K562 (cell line): ENCODE results near the gene IL17A. TPM values are rescaled to one million over a fixed set of nuclear protein-coding genes. Genes with fewer than 3 reads are reported as not detected.
A peak's percentile ranks its signal among the peaks of the same experiment; 100 is the strongest.
"Not testable (repeated sequence)": the region's sequence is repeated elsewhere in the genome, so short reads cannot be mapped to it uniquely, and the experiment has no call there.

Experiments
- ATAC-seq: fragments of 200-7000 bp; cut with Tn5 transposase; 3 replicates; pipeline ENCODE4 v1.9.1; 2020; ENCODE audit warnings: moderate library complexity
- BruUV-seq: library from RNA; stranded (reverse); fragments of 400-500 nt; replicated peaks from 2 replicates; lab custom pipeline; 2021; lab: Mats Ljungman, UMichigan
- CTCF ChIA-PET: fragments of 300-600 bp; formaldehyde crosslinking; extraction: SDS; loops from one replicate; lab custom pipeline; 2021; ENCODE audit warnings: low intra/inter-chr PET ratio; lab: Yijun Ruan, JAX
- POLR2A ChIA-PET: fragments of 300-600, 350-650 bp; sonication (Branson Sonifier 250); formaldehyde crosslinking; extraction: SDS; loops from one replicate; lab custom pipeline; 2021; ENCODE audit warnings: antibody characterized with exemption, inconsistent platforms; lab: Yijun Ruan, JAX
- DNase-seq, 4 experiments: peaks; one replicate each; pipeline versions ENCODE4 v3.0.0 to v3.0.0-alpha.2; 2011 to 2018; ENCODE audit warnings: low spot score in 3 of 4, mixed read lengths in 3 of 4; ENCODE audit errors: extremely low read depth in 1 of 4
- FAIRE-seq: peaks from 2 replicates; lab custom pipeline; 2011; peaks lifted over from hg19 to GRCh38; lab: Jason Lieb, UNC
- H2AFZ ChIP-seq: 2 replicates; pipeline ENCODE4 v1.6.0; 2011; ENCODE audit warnings: low read depth, low read length, control low read depth, inconsistent platforms
- H3K27ac ChIP-seq: fragments of 200-600 bp; 3 replicates; pipeline ENCODE4 v1.8.0; 2011; ENCODE audit warnings: low read depth, mild to moderate bottlenecking, control low read depth, inconsistent platforms, low read length, moderate library complexity, mixed read lengths; ENCODE audit errors: extremely low read depth
- H3K27me3 ChIP-seq, 2 experiments: fragments of 300-600 bp in 1 of 2; 2 replicates in 1 of 2; 3 replicates in 1 of 2; pipeline versions ENCODE4 v1.6.0 to v1.8.0; 2011; ENCODE audit warnings: inconsistent platforms in 2 of 2, low read length in 2 of 2, mild to moderate bottlenecking in 1 of 2, mixed read lengths in 1 of 2, moderate library complexity in 1 of 2; ENCODE audit not compliant: control insufficient read depth in 2 of 2, insufficient read depth in 2 of 2
- H3K36me3 ChIP-seq: fragments of 300-600 bp; 3 replicates; pipeline ENCODE4 v1.8.0; 2011; ENCODE audit warnings: mild to moderate bottlenecking, low read length, inconsistent platforms; ENCODE audit not compliant: control insufficient read depth, insufficient read depth
- H3K4me1 ChIP-seq, 2 experiments: fragments of 200-600 bp in 1 of 2; replicated peaks in 1 of 2; 2 replicates in 1 of 2; 3 replicates in 1 of 2; pipeline versions ENCODE4 v1.5.1 to v1.8.0; 2011; ENCODE audit warnings: inconsistent platforms in 2 of 2, low read length in 2 of 2, mild to moderate bottlenecking in 1 of 2, mixed read lengths in 1 of 2, moderate library complexity in 1 of 2; ENCODE audit not compliant: control insufficient read depth in 2 of 2, insufficient read depth in 2 of 2
- H3K4me2 ChIP-seq: 2 replicates; pipeline ENCODE4 v1.6.1; 2011; ENCODE audit warnings: low read length, control low read depth, inconsistent platforms, mixed read lengths; ENCODE audit not compliant: insufficient read depth
- H3K4me3 ChIP-seq: fragments of 200-600 bp; sonication (generic), shearing (Covaris generic); 2 replicates; pipeline ENCODE4 v1.5.1; 2016; ENCODE audit warnings: control low read depth, inconsistent platforms
- H3K79me2 ChIP-seq: fragments of 200-600 bp; 3 replicates; pipeline ENCODE4 v1.8.0; 2011; ENCODE audit warnings: low read length, inconsistent platforms; ENCODE audit not compliant: control insufficient read depth, insufficient read depth
- H3K9ac ChIP-seq, 2 experiments: 2 replicates each; pipeline versions ENCODE4 v1.6.0 to v1.6.1; 2011; ENCODE audit warnings: low read depth in 2 of 2, low read length in 2 of 2, control low read depth in 1 of 2, inconsistent platforms in 1 of 2, mild to moderate bottlenecking in 1 of 2, mixed read lengths in 1 of 2; ENCODE audit not compliant: insufficient read depth in 1 of 2
- H3K9me1 ChIP-seq: one replicate; pipeline ENCODE4 v1.6.0; 2011; ENCODE audit warnings: inconsistent platforms, mild to moderate bottlenecking, low read length, moderate library complexity; ENCODE audit not compliant: control insufficient read depth, insufficient read depth
- H3K9me3 ChIP-seq: replicated peaks from 2 replicates; pipeline ENCODE4 v1.5.1; 2011; ENCODE audit warnings: low read depth, low read length, inconsistent platforms; ENCODE audit not compliant: control insufficient read depth, insufficient read depth
- H4K20me1 ChIP-seq: replicated peaks from 2 replicates; pipeline ENCODE4 v1.6.1; 2011; ENCODE audit warnings: low read length, inconsistent platforms, mixed read lengths; ENCODE audit not compliant: control insufficient read depth, insufficient read depth
- ELF1 ChIP-seq: fragments of 200-800 bp; sonication (Bioruptor generic); IDR thresholded peaks from 2 replicates; pipeline ENCODE4 v1.6.1; 2016; ENCODE audit warnings: missing genetic modification characterization, missing compliant biosample characterization
- MAFG ChIP-seq: fragments of 450-650 bp; conservative IDR thresholded peaks from 2 replicates; pipeline ENCODE4 v1.6.1; 2016; ENCODE audit warnings: missing genetic modification characterization, missing compliant biosample characterization
- RBM25 ChIP-seq: fragments of 200-400 bp; formaldehyde crosslinking; IDR thresholded peaks from 2 replicates; pipeline ENCODE4 v1.6.1; 2018; ENCODE audit warnings: low read length, low read depth, moderate library complexity; ENCODE audit not compliant: severe bottlenecking
- ZNF146 ChIP-seq: IDR thresholded peaks from one replicate; pipeline ENCODE4 v1.6.1; 2018; ENCODE audit warnings: missing compliant biosample characterization; ENCODE audit not compliant: unreplicated experiment
- WGBS: fragments of 100-300 bp; shearing (Covaris generic); methylation state at CpG from one replicate; pipeline ENCODE4 v1.1.6; 2016; ENCODE audit warnings: low coverage, mixed read lengths; ENCODE audit not compliant: insufficient coverage; ENCODE audit errors: missing lambda C conversion rate; 5-methylcytosine and 5-hydroxymethylcytosine counted together
- in situ Hi-C: fragments of 300-500 bp; cut with MboI; formaldehyde crosslinking; loops from 4 replicates; pipeline ENCODE4 v1.15.0; 2018; ENCODE audit warnings: inconsistent platforms, mixed read lengths
- intact Hi-C: fragments of 100-400 bp; cut with micrococcal nuclease; formaldehyde crosslinking; loops from 2 replicates; pipeline ENCODE4 v1.14.2; 2022
- polyA plus RNA-seq, 8 experiments: library from polyadenylated mRNA; depleted of rRNA in 4 of 8; stranded (reverse) in 5 of 8; unstranded in 3 of 8; fragments of >200 nt; fragmentation: Nextera tagmentation in 2 of 8; fragmentation: Illumina TruSeq in 1 of 8; extraction: Ambion mirVana in 2 of 8; extraction: Trizol in 1 of 8; gene quantifications; 2 replicates each; pipeline versions ENCODE4 v1.2.1 to v1.2.3, GENCODE V29; 2011 to 2014; ENCODE audit warnings: inconsistent platforms in 1 of 8, missing spikeins in 1 of 8
- total RNA-seq, 7 experiments: library from RNA; depleted of rRNA in 6 of 7; stranded (reverse); fragments of >200 nt in 6 of 7; fragmentation: Illumina TruSeq in 2 of 7; extraction: Trizol in 2 of 7; gene quantifications; 2 replicates each; pipeline versions ENCODE4 v1.2.1 to v1.2.3, GENCODE V29; 2011 to 2021; ENCODE audit warnings: low replicate concordance in 1 of 7

IL17A gene
- total and polyA plus RNA-seq, 9 of the 15 experiments (the other 6 are each of a cell fraction or from before 2014, with no cell fraction given), result not detected

DNA sequence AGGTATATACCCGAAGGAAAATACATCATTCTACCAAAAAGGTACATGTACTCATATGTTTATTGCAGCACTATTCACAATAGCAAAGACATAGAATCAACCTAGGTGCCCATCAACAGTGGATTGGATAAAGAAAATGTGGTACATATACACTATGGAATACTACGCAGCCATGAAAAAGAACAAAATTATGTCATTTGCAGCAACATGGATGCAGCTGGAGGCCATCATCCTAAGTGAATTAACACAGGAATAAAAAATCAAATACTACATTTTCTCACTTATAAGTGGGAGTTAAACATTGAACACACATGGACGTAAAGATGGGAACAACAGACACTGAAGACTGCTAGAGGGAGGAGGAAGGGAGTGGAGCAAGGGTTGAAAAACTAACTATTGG lies 17.8 kb upstream of the IL17A start:
- H3K79me2 ChIP-seq, in situ Hi-C loops, H3K9me3 ChIP-seq, H3K27ac ChIP-seq, H3K9ac ChIP-seq, H3K4me2 ChIP-seq, POLR2A ChIA-PET, CTCF ChIA-PET, H3K4me3 ChIP-seq, H2AFZ ChIP-seq, ATAC-seq, H4K20me1 ChIP-seq, H3K36me3 ChIP-seq, BruUV-seq, H3K9me1 ChIP-seq, DNase-seq, H3K27me3 ChIP-seq, FAIRE-seq, H3K4me1 ChIP-seq: not testable (repeated sequence)
- intact Hi-C loops, result loop anchor here (10.0 kb wide), 1 partner anchor 496 kb away; no protein-coding TSS in a partner anchor
- TF ChIP-seq ZNF146 (CRISPR knock-in tag) (peak; percentile 93), RBM25 (peak; percentile 75)
- WGBS, result 5% methylated on average over 3 of the region's 3 CpGs

DNA sequence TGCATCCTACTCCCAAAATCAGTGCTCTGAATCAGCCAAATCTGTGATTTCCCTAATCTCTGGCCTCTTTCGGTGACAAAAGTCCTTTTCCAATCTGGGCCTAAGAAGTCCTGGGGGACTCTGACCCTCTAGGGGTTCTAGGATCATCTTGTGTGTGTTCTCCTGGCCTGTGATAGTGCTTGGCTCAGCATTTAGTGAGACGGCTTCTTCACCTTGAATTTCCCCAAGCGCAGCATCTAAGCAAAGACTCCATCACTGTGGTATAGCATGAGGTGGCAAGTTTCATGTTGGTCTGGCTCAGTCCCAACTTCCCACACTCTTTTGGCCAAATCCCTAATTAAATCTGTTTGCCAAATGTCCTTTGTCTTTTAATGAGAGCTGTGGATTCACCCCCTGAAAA lies 12.1 kb upstream of the IL17A start:
- ATAC-seq, result no peak
- Histone ChIP-seq H3K9ac (no peak overlapping the region), H3K79me2 (no peaks in the 10 kb centered on the region), H2AFZ (no peak overlapping the region), H3K9me3 (no peaks in the 10 kb centered on the region)
- TF ChIP-seq ELF1 (no peak), MAFG (0 out of 2 replicates have a peak, but pooled peaks have one; percentile 6)
- TF ChIP-seq, all 486 proteins: peak for 1
- intact Hi-C loops, result no loop called here
- CTCF ChIA-PET, result no interaction called here
- 0% methylated on average over 3 of the region's 3 CpGs for WGBS
- Histone ChIP-seq H3K36me3 (no peaks in the 10 kb centered on the region), H3K4me2 (no peak overlapping the region), H3K27ac (no peak overlapping the region), H3K4me3 (no peak overlapping the region), H3K27me3 (peaks cover 0 to 4% of the 10 kb centered on the region in 2 experiments; a peak in 1 of 5 replicates), H3K4me1 (no peaks in the 10 kb centered on the region), H4K20me1 (no peaks in the 10 kb centered on the region), H3K9me1 (no peaks in the 10 kb centered on the region)
- BruUV-seq, result no TSS peak
- POLR2A ChIA-PET, result interaction anchor here (1.2 kb wide), 1 partner anchor 9 kb away, joined by 3 read pairs; no protein-coding TSS in a partner anchor
- FAIRE-seq, result no peak
- no peak for DNase-seq
- in situ Hi-C loops, result no loop called here
